Measurements from ENCODE around the gene AGT.

The AGT gene

DNA sequence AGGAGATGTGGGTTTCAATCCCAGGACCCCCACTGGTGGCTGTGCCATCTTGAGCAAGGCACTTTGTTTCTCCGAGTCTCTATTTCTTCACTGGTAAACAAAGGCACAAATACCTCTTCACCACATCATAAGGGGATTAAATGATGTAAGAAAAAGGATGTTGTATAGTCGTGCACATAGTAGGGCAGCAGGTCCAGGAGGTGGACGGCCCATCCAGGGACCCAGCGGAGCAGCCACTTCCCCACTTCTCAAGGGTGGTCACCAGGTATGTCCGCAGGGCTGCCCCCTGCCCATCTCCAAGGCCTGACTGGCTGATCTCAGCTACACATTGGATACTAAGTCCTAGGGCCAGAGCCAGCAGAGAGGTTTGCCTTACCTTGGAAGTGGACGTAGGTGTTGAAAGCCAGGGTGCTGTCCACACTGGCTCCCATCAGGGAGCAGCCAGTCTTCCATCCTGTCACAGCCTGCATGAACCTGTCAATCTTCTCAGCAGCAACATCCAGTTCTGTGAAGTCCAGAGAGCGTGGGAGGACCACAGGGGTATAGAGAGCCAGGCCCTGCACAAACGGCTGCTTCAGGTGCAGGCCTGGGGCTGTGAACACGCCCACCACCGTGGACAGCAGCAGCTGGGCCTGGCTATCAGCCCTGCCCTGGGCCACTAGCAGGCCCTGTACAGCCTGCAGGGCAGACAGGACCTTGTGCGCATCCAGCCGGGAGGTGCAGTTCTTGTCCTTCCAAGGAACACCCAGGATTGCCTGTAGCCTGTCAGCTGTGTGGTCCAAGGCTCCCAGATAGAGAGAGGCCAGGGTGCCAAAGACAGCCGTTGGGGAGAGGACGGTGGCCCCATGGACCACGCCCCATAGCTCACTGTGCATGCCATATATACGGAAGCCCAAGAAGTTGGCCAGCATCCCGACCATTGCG is 4.0 kb downstream of the AGT start:
- no peak for DNase-seq (ENCODE audit: extremely low read depth, low read depth)
- no peak for TF ChIP-seq CTCF (IDR thresholded peaks at IDR 0.05; ENCODE audit: low read depth, low read length)

- TF ChIP-seq CTCF (IDR thresholded peaks at IDR 0.05; ENCODE audit: low read depth, low read length) = no peak
These were observed 5.0 kb downstream of the AGT start for GRCh38 chr1:230708631-230709580.

DNA sequence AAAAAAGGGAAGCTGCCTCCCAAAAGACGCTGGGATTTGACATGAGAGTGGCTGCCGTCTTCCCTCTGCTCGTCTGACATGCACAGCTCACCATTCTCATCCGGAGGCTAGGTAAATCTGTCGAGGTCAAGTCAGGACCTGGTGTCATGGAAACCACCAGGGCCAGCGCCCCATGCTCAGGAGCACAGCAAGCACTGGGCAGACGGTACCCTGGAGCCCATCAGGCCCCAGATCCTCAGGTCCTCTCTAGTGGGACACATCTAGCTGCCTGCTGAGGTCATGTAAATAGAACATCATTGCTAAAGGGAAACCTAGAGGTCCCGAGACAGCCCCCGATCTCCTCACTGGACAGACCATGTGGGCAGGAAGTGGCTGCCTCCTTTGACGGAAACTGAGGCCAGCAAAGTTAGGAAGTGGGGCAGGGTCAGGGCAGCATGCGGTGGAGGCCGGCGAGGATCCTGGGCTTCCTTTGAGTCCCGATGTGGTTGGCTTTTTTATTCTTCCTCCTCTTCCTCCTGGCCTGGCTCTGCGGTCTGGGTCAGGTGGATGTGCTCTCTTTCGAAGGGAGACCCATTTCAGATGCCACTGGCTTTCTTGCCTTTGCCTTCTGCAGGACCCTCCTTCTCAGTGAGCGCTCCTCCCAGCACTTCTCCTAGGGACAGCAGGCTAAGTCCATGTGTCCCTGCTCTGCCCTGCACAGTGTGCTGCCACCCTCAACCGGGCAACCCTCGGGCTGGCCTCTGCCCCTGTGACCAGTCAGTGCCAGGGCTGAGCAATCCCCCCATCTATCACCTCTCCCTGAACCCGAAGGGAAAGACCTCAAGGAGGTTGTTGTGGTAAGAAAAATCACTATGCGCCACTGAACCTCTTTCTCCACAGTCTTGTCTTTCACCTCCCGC is 5.9 kb downstream of the AGT start:
- DNase-seq (ENCODE audit: extremely low read depth, low read depth) = no peak
- no peak for TF ChIP-seq CTCF (IDR thresholded peaks at IDR 0.05; ENCODE audit: low read depth, low read length)

More at GRCh38 chr1:230708631-230709580, 5.0 kb downstream of the AGT start:
- no peak for DNase-seq (ENCODE audit: extremely low read depth, low read depth)

GRCh38 chr1:230706887-230707731 is 6.8 kb downstream of the AGT start:
- TF ChIP-seq CTCF (IDR thresholded peaks at IDR 0.05; ENCODE audit: low read depth, low read length) = no peak
- DNase-seq (ENCODE audit: extremely low read depth, low read depth) = no peak

DNA sequence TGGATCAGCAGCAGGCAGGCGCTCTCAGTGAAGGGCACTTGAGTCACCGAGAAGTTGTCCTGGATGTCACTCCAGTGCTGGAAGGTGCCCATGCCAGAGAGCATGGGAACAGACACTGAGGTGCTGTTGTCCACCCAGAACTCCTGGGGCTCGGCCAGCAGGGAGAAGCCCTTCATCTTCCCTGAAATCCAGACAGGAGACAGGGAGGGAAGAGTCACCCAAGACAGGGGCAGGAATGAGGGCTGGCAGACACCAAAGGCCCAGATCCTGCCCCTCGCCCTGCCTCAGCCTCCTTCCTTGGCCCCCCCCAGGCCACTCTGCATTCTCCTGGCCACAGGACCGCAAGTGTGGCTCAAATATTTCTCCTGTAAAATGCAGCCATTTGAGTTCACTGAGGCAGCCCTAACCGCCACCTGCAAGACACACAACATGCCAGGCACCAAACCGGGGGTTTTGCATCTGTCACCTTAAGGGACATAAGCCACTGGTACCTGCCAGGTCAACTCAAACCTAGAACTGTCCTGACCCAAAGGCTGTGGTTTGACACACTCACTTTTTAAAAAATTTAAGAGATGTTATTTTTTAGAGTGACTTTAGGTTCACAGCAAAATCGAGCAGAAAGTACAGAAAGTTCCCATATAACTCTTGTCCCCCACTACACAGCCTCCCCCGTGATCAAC is 7.8 kb downstream of the AGT start:
- DNase-seq (ENCODE audit: extremely low read depth, low read depth) = no peak
- TF ChIP-seq CTCF (IDR thresholded peaks at IDR 0.05; ENCODE audit: low read depth, low read length) = no peak

All from AG09319 (cell line).